Choroid plexus epithelial cell (primary cell): ENCODE results near the gene RARRES2.
A peak's percentile ranks its signal among the peaks of the same experiment; 100 is the strongest.

Experiments
- DNase-seq: peaks from one replicate; pipeline ENCODE4 v3.0.0-alpha.2; 2010; ENCODE audit warnings: low read depth
- H3K4me3 ChIP-seq: 2 replicates; pipeline ENCODE4 v1.5.1; 2011; ENCODE audit warnings: low read depth, mild to moderate bottlenecking, control low read depth, low read length, moderate library complexity
- CTCF ChIP-seq: conservative IDR thresholded peaks from 2 replicates; pipeline ENCODE4 v1.5.1; 2011; ENCODE audit warnings: low read depth, mild to moderate bottlenecking, control low read depth, inconsistent platforms, low read length, moderate library complexity

Gene RARRES2

GRCh38 chr7:150357270-150357669 is 15.8 kb upstream of the RARRES2 start:
- no peak for TF ChIP-seq CTCF
- H3K4me3 ChIP-seq, result no peak overlapping the region
- no peak for DNase-seq

- peak; percentile 57 for DNase-seq
- no peak overlapping the region for H3K4me3 ChIP-seq
- TF ChIP-seq CTCF, result peak; percentile 77
Measured at GRCh38 chr7:150356265-150356897, 15.0 kb upstream of the RARRES2 start.

GRCh38 chr7:150355666-150356059 is 14.2 kb upstream of the RARRES2 start:
- TF ChIP-seq CTCF, result no peak
- H3K4me3 ChIP-seq, result no peak overlapping the region
- no peak for DNase-seq

GRCh38 chr7:150351587-150352194 is 10.3 kb upstream of the RARRES2 start:
- H3K4me3 ChIP-seq, result no peak overlapping the region
- TF ChIP-seq CTCF, result no peak
- DNase-seq, result peak; percentile 33

GRCh38 chr7:150346922-150347321 is 5.5 kb upstream of the RARRES2 start:
- no peak for TF ChIP-seq CTCF
- no peak overlapping the region for H3K4me3 ChIP-seq
- DNase-seq, result no peak

- TF ChIP-seq CTCF, result no peak
Measured at GRCh38 chr7:150345012-150345411, 3.6 kb upstream of the RARRES2 start.

GRCh38 chr7:150344299-150344698 is 2.9 kb upstream of the RARRES2 start:
- no peak for TF ChIP-seq CTCF
- no peak for DNase-seq
- H3K4me3 ChIP-seq, result no peak overlapping the region

More at GRCh38 chr7:150345012-150345411, 3.6 kb upstream of the RARRES2 start:
- DNase-seq, result no peak
- H3K4me3 ChIP-seq, result no peak overlapping the region
